GM19240 (cell line): ENCODE measurements around the gene LDLRAD2.
"Not testable (repeated sequence)": the region's sequence is repeated elsewhere in the genome, so short reads cannot be mapped to it uniquely, and the experiment has no call there.

ENCODE experiments used
- DNase-seq: peaks from one replicate; pipeline ENCODE4 v3.0.0; 2011; ENCODE audit warnings: low spot score; ENCODE audit not compliant: insufficient read length

Gene LDLRAD2

GRCh38 chr1:21783679-21784603, 28.1 kb upstream of the LDLRAD2 start:
- DNase-seq, result peak; percentile 70

GRCh38 chr1:21785764-21786163, 26.3 kb upstream of the LDLRAD2 start:
- not testable (repeated sequence) for DNase-seq

GRCh38 chr1:21786640-21787039, 25.4 kb upstream of the LDLRAD2 start:
- DNase-seq, result no peak

DNA sequence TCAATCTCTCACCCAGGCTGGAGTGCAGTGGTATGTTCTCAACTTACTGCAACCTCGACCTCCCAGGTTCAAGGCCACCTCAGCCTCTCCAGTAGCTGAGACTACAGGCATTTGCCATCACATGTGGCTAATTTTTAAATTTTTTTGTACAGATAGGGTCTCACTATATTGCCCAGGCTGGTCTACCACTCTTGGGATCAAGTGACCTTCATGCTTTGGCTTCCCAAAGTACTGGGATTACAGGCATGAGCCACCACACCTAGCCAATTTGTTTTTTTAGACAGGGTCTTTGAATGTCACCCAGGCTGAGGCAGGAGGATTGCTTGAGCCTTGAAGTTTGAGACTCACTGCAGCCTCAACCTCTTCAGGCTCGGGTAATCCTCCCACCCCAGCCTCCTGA, 19.0 kb upstream of the LDLRAD2 start:
- no peak for DNase-seq

DNA sequence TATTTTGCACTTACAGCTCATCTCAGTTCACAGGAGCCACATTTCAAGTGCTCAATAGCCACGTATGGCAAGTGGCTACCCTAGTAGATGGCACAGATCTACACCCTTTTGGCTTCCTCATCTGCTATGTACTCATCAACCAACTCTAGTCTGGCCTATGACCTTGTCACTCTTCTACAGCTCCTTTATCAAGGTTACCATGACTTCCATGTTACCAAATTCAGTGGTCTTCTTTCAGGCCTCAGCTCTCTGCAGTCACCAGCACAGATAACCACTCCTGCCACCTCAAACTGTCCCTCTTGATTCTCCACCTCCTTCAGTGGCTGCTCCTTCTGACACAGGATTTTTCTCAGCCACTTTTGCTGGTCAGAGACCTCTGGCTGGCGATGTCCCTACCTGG, 17.4 kb upstream of the LDLRAD2 start:
- DNase-seq, result no peak

GRCh38 chr1:21795075-21795474, 17.0 kb upstream of the LDLRAD2 start:
- no peak for DNase-seq

GRCh38 chr1:21799730-21800129, 12.3 kb upstream of the LDLRAD2 start:
- DNase-seq, result no peak

DNA sequence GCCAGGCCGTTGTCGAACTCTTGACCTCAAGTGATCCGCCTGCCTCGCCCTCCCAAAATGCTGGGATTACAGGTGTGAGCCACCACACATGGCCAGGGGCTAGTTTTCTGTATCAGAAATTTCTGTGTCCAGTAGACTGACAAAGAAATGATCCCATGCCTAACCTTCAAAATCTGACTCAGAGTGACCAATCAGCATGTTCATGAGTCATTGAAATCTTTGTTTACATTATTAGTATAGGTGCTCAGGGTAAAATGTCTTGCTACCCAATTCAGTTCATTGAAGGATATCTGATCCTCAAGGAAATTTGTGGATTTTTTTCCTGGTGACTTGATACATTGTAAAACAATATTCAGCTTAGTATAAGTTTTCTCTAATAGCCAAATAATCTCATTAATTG, 11.0 kb upstream of the LDLRAD2 start:
- DNase-seq, result no peak

DNA sequence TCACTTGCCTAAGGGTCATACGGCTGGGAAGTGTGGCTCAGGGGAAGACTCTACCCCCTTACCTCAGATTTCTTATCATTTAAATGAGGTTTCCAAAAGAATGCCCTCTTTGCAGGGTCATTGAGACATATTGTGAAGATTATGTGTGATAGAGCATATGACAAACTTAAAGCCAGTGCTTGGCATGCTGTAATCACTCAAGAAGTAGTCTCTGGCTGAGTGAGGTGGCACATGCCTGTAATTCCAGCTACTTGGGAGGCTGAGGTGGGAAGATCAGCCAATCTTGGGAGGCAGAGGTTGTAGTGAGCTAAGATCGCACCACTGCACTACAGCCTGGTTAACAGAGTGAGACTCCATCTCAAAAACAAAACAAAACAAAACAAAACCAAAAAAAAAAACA, 7.5 kb upstream of the LDLRAD2 start:
- DNase-seq, result no peak

DNA sequence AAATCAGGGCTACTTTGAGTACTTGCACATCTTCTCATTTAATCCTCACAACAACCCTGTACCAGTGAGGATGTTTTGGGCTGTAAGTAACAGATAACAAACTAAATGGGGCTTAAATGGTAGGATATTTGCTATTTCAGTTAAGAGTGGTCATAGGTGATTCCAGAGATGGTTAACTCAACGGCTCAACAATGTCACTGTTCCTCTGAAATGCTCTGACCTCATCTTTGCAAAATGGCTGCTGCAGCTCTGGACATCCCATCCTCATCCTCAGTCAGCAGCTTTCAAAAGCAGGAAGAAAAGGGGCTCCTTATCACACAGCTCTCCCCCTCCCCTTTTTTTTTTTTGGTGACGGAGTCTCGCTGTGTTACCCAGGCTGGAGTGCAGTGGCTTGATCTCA, 1.5 kb downstream of the LDLRAD2 start:
- DNase-seq, result no peak

- no peak for DNase-seq
Measured at GRCh38 chr1:21814241-21814918, 2.3 kb downstream of the LDLRAD2 start.

DNA sequence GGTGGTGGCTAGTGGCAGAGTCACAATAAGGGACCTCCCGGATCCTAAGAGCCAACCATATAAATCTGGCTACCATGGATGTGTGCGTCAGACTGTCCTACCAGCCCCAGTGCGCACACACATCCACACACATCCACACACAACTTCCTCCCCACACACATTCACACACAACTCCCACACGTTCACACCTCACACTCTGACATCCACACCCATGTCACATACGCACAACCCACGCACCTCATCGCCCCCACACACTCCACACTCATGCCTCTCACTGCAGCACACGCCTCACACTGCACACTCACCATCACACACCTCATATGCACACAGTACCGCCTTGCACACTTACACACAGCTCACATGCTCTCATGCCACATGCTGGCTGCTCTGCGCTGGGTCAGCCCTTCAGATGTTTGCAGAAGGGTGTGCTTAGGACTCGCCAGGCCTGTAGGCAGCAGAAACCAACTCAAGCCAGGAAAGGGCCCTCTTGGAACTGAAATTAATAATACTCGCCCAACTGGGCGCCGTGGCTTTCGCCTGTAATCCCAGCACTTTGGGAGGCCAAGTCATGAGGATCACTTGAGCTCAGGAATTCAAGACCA, 3.0 kb downstream of the LDLRAD2 start:
- DNase-seq, result no peak

GRCh38 chr1:21815724-21816321, 3.8 kb downstream of the LDLRAD2 start:
- no peak for DNase-seq

DNA sequence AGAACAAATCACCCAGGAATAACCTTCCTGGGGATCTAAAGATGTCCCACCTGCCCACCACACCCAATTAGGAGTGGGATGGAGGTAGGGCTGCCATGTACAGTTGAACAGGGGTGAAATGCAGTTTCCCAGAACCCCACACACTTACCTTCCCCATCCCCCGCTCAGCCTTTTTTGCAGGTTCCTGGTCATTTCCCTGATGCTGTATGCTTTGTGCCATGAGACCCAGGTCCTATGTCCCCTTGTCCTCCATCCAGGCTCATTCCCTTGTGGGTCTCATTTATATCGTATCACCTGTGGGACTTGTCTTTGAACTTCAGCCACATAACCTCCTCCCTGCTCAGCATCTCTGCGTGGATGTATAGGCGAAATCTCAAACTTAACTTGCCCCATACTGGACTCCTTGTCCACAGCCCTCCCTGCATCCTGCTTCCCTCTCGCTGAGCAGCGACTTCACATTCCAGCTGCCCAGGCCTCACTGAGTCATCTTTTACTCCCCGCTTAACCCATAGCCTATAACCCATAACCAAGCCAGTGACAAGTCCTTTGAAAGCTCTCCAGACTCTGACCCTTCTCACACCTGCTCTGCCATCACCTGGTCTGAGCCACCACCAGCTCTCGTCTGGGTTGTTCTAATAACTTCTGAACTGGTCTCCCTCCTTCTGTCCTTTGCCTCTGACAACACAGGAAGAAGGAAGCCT, 4.7 kb downstream of the LDLRAD2 start:
- no peak for DNase-seq

- DNase-seq, result peak; percentile 69
Measured at GRCh38 chr1:21818656-21819055, 6.6 kb downstream of the LDLRAD2 start.

DNA sequence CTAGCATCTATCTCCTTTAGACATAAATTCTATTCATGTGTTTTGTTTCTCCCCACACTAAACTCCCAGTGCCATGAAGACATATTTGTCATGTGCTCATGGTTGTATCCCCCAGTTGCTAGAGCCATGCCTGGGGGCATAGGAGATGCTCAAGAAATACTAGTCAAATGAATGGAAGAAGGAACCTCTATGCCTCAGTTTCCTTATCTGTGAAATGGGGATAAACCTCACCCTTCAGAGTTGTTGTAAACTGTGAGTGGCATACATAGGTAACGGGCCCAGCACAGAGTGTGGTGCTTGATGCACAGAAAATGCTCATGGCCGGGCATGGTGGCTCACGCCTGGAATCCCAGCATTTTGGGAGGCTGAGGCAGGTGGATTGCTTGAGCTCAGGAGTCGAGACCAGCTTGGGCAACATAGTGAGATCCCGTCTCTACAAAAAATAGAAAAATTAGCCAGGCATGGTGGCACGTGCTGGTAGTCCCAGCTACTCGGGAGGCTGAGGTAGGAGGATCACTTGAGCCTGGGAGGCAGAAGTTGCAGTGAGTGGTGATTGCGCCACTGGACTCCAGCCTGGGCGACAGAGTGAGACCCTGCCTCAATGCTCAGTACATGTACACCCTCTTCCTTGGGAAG, 8.7 kb downstream of the LDLRAD2 start:
- no peak for DNase-seq

DNA sequence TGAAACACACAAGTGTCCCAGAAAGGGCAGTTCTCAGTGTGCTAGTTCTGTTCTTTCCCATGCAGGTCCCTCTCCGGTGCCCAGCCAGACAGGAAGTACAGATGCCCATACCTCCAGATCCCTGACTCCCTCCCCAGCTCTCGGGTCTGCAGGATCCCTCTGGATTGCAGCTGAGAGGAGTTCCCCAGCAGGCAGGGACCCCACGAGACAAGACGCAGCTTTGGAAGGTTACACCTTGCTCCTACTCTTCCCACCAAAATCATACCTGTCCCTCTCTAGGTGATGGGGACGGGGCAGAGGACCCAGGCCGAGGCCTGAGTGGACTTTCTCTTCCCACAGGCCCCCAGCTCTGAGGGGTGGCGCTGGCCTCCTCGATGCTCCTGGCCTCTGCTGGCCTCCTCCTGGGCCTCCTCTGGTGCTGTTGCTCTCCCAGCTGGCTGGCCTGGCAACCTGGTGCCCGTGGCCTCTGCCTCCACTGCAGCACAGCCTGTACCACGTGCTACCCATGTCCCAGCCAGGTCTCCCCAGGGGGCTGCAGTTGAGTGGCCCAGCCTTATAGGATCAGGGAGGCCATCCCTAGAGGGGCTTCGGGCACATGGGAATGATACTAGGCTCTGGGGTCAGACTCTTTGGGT, 9.4 kb downstream of the LDLRAD2 start:
- no peak for DNase-seq

DNA sequence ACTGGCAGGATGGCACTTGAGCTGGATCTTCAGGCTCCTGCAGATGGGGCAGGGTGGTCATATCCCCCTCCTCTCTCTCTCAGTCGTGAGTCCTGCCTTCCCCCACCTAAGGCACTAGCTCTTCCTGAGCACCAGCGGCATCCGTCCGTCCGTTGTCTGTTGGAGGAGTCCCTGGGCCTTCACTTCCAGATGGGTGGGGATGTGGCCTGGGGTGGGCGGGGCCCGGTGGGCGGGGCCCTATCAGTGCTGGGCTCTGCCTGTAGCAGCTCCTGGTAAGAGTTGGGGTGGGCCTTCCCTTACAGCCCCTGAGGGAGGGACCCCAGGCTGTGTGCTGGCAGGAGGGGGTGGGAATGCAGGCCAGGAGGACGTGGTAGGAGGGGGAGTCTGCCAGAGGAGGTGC, 10.3 kb downstream of the LDLRAD2 start:
- no peak for DNase-seq

DNA sequence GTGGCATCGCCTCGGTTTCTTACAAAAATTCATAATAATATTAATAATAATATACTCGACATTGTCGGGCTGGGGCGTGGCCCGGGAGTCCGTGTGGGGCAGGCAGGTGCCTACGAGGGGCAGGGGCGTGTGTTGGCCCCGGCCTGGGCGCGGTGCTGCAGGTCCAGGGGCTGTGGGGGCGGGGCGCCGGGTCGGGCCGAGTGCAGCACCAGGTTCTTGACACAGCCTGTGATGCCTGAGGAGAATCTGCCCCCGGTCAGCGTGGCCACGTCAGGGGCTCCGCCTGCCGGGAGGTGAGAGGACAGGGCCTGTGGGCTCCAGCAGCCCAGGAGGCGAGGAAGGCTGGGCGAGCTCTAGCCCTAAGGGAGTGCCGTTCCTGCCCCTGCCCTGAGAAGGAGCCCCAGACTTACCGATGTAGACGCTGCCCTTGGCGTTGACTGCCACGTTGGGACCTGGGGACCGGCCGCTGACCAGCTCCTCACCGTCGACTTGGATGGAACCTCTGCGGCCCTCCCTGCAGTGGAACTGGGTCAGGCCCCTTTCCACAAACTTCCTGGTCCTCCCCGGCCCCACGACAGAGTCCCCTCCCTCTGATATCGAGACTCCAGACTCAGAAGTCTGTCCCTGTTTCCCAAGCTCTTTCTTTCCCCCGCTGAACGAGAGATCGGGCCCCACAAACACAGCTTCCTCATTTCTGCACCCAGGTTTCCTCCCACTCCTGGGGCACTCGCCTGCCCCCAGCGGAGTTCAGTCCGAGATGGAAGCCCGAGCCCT, 11.3 kb downstream of the LDLRAD2 start:
- DNase-seq, result no peak
